T-cell (primary cell): ENCODE measurements around the gene MYEOV. TPM values are rescaled to one million over a fixed set of nuclear protein-coding genes. Genes with fewer than 3 reads are reported as not detected.

Experiments
- ATAC-seq, 4 experiments: fragments of 200-7000 bp in 3 of 4; fragments of 150-1000 bp in 1 of 4; cut with Tn5 transposase; replicated peaks in 1 of 4; 1 replicate in 3 of 4; 2 replicates in 1 of 4; pipeline ENCODE4 v1.10.0; 2021; ENCODE audit warnings: moderate library complexity in 3 of 4, mild to moderate bottlenecking in 2 of 4, moderate number of reproducible peaks in 1 of 4
- CTCF ChIA-PET, 2 donors: fragments of 300-600 bp; sonication (Branson Sonifier 250); formaldehyde crosslinking; loops; one replicate each; lab custom pipeline; 2022; ENCODE audit warnings: antibody characterized with exemption in 2 of 2; lab: Charles Lee
- POLR2A ChIA-PET, 2 donors: fragments of 300-600 bp; sonication (Branson Sonifier 250); formaldehyde crosslinking; loops; one replicate each; lab custom pipeline; 2022; ENCODE audit warnings: antibody characterized with exemption in 2 of 2; lab: Charles Lee
- DNase-seq, 35 experiments: peaks; one replicate each; pipeline versions ENCODE4 v3.0.0 to v3.0.0-alpha.2; 2013 to 2023
- H3K27ac ChIP-seq: one replicate; pipeline ENCODE4 v1.5.1; 2013; ENCODE audit warnings: low read length
- H3K27me3 ChIP-seq, 2 experiments: replicated peaks in 1 of 2; 1 replicate in 1 of 2; 2 replicates in 1 of 2; pipeline versions ENCODE4 v1.6.1 to v1.7.0; 2013; ENCODE audit warnings: low read length in 1 of 2, mixed read lengths in 1 of 2; ENCODE audit not compliant: control insufficient read depth in 2 of 2, insufficient read depth in 2 of 2; ENCODE audit errors: extremely low read depth in 1 of 2
- H3K36me3 ChIP-seq, 2 donors: 1 replicate in 1 of 2; 2 replicates in 1 of 2; pipeline versions ENCODE4 v1.6.1 to v1.7.0; 2013; ENCODE audit warnings: low read length in 1 of 2; ENCODE audit not compliant: control insufficient read depth in 2 of 2, insufficient read depth in 1 of 2; ENCODE audit errors: extremely low read depth in 1 of 2
- H3K4me1 ChIP-seq, 2 experiments: 1 replicate in 1 of 2; 2 replicates in 1 of 2; pipeline versions ENCODE4 v1.6.1 to v1.7.0; 2013; ENCODE audit warnings: low read length in 2 of 2, mixed read lengths in 1 of 2; ENCODE audit not compliant: insufficient read depth in 2 of 2, control insufficient read depth in 1 of 2; ENCODE audit errors: extremely low read depth in 1 of 2
- H3K4me3 ChIP-seq, 2 donors: 1 replicate in 1 of 2; 2 replicates in 1 of 2; pipeline versions ENCODE4 v1.5.1 to v1.7.0; 2013; ENCODE audit warnings: mild to moderate bottlenecking in 2 of 2, low read length in 1 of 2, moderate library complexity in 1 of 2; ENCODE audit not compliant: control insufficient read depth in 1 of 2; ENCODE audit errors: extremely low read depth in 1 of 2
- H3K9me3 ChIP-seq: 2 replicates; pipeline ENCODE4 v1.7.0; 2013
- H3K27ac Mint-ChIP-seq, 2 donors: one replicate each; pipeline ENCODE4 v1.8.0; 2020 to 2021; ENCODE audit warnings: mild to moderate bottlenecking in 2 of 2, mixed read lengths in 2 of 2
- H3K27me3 Mint-ChIP-seq, 2 donors: one replicate each; pipeline ENCODE4 v1.8.0; 2021 to 2022; ENCODE audit warnings: mixed read lengths in 2 of 2
- H3K36me3 Mint-ChIP-seq: one replicate; pipeline ENCODE4 v1.8.0; 2021; ENCODE audit warnings: mixed read lengths
- H3K4me1 Mint-ChIP-seq, 3 donors: one replicate each; pipeline ENCODE4 v1.8.0; 2020 to 2022; ENCODE audit warnings: mixed read lengths in 3 of 3, mild to moderate bottlenecking in 1 of 3
- H3K4me3 Mint-ChIP-seq, 3 donors: one replicate each; pipeline ENCODE4 v1.8.0; 2020 to 2022; ENCODE audit warnings: mild to moderate bottlenecking in 3 of 3, mixed read lengths in 3 of 3, moderate library complexity in 3 of 3
- H3K9me3 Mint-ChIP-seq, 3 donors: one replicate each; pipeline ENCODE4 v1.8.0; 2020 to 2022; ENCODE audit warnings: mixed read lengths in 3 of 3
- WGBS: methylation state at CpG from one replicate; pipeline ENCODE4 v1.1.5; 2013; ENCODE audit warnings: missing lambda C conversion rate; ENCODE audit not compliant: insufficient coverage; 5-methylcytosine and 5-hydroxymethylcytosine counted together
- total RNA-seq, 35 experiments: library from RNA in 6 of 35; stranded (reverse) in 6 of 35; fragments of 120-200 nt in 1 of 35; gene quantifications; one replicate each; pipeline versions ENCODE4 v1.2.1 to v1.2.4 and lab custom pipeline; 2013 to 2026

The MYEOV gene
- total RNA-seq, 5 donors from 2014 or later (not counting 1 experiment from before 2014, with no cell fraction given), result 0.22 to 0.98 (median 0.50) TPM; not detected in 2

DNA sequence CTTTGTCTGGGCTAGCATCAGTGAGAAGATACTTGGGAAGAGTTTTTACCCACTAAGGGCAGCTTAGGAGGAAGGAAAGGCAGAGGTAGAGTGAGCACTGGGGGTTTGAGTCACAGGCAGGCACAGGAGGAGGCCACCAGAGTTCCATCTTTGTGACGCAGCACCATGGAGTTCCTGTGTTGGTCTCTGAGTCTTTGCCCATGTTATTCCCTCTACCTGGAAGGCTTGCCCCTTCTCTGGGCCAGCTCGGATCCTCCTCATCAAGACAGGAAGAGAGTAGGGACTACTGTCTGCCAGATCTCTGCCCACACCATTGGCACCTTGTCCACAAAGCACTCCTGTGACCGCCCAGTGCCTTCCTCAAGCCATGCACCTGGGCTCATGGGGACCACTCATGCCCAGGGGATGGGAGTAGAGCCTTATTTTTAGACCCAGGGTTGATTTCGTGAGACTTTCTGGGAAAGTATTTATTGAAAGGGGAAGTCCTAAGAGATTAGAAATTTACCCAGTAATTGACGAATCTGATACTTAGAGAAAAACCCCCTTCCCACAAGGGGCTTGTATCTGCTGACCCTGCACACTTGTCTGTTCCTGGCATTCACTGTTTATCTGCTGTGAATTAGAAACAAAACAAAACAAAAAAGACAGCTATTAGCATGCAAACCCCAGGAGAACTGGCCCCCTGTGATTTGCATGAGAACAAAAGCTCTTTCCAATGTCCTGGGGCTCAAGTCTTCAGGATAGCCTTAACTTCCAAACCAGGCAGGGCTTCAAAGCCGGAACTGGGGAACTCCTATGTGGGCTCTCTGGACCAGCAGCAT, 35.9 kb upstream of the MYEOV start:
- POLR2A ChIA-PET, result no interaction called here
- no peak overlapping the region for H3K4me3 ChIP-seq
- Mint-ChIP-seq H3K27me3 (peaks cover 4 to 7% of the 10 kb centered on the region in 2 donors), H3K4me1 (no peaks in the 10 kb centered on the region), H3K27ac (no peak overlapping the region), H3K36me3 (no peaks in the 10 kb centered on the region), H3K4me3 (no peak overlapping the region), H3K9me3 (peaks cover 3 to 14% (median 12%) of the 10 kb centered on the region in 3 donors)
- H3K27ac ChIP-seq, result no peak overlapping the region
- H3K9me3 ChIP-seq, result no peaks in the 10 kb centered on the region
- H3K36me3 ChIP-seq, result no peaks in the 10 kb centered on the region
- no peak for DNase-seq
- CTCF ChIA-PET, result no interaction called here
- 71% methylated on average over 2 of the region's 6 CpGs for WGBS
- peaks cover 0 to 17% of the 10 kb centered on the region in 2 experiments for H3K27me3 ChIP-seq
- H3K4me1 ChIP-seq, result no peaks in the 10 kb centered on the region
- ATAC-seq, result no peak

DNA sequence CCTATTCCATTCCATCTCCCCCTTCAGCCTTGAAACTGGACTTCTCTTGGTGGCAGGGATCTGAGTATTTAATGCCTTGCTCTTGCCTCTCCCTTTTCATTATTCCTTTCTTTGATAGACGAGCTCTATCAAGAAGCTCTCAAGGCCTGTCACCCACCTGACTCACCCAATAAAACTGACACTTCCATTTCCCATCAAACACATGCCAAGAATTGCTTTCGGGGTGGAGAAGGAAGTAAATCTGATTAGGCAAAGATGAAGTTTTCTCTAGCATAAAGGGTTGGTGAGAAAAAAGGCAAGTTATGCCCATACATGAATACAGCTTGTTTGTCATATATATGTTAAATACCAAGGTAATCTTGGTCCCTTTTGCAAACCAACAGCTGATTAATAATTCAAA, 34.9 kb upstream of the MYEOV start:
- WGBS, result no CpG with 5 or more reads among the region's 2 CpGs
- no peak for ATAC-seq
- no peak overlapping the region for H3K27ac Mint-ChIP-seq
- ChIA-PET POLR2A (no interaction called here), CTCF (no interaction called here)
- H3K4me3 Mint-ChIP-seq, result no peak overlapping the region
- Histone ChIP-seq H3K36me3 (no peaks in the 10 kb centered on the region), H3K9me3 (no peaks in the 10 kb centered on the region), H3K27ac (no peak overlapping the region), H3K4me1 (no peaks in the 10 kb centered on the region), H3K27me3 (peaks cover 0 to 16% of the 10 kb centered on the region in 2 experiments), H3K4me3 (no peak overlapping the region)
- H3K4me1 Mint-ChIP-seq, result no peaks in the 10 kb centered on the region
- H3K36me3 Mint-ChIP-seq, result no peaks in the 10 kb centered on the region
- peaks cover 4 to 7% of the 10 kb centered on the region in 2 donors for H3K27me3 Mint-ChIP-seq
- H3K9me3 Mint-ChIP-seq, result peaks cover 3 to 10% (median 7%) of the 10 kb centered on the region in 3 donors
- DNase-seq, result no peak

DNA sequence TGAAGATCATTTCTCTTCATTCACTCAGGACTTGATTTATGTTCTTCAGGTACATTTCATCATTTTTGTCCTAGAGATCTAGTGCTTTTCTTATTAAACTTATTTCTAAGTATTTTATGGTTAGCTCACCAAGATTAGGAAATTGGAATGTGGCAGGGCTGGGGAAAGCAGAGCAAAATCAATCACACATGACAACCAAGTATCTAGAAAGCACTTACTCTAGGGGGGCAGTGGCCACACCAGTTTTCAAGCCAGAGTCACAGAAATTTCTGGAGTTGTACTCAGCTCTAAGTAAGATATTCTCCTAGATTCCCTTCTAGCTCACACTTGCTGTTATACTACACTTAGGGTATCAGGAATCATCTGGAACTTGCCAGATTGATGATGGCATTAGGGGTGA, 33.3 kb upstream of the MYEOV start:
- Histone ChIP-seq H3K9me3 (no peaks in the 10 kb centered on the region), H3K27me3 (peaks cover 0 to 18% of the 10 kb centered on the region in 2 experiments), H3K36me3 (no peaks in the 10 kb centered on the region), H3K4me3 (no peak overlapping the region), H3K4me1 (no peaks in the 10 kb centered on the region), H3K27ac (no peak overlapping the region)
- CTCF ChIA-PET, result no interaction called here
- H3K9me3 Mint-ChIP-seq, result peaks cover 3 to 10% (median 7%) of the 10 kb centered on the region in 3 donors
- ATAC-seq, result no peak
- DNase-seq, result no peak
- H3K4me1 Mint-ChIP-seq, result no peaks in the 10 kb centered on the region
- H3K27me3 Mint-ChIP-seq, result peaks cover 0 to 7% of the 10 kb centered on the region in 2 donors
- no peak overlapping the region for H3K4me3 Mint-ChIP-seq
- H3K36me3 Mint-ChIP-seq, result no peaks in the 10 kb centered on the region
- no peak overlapping the region for H3K27ac Mint-ChIP-seq
- POLR2A ChIA-PET, result no interaction called here

DNA sequence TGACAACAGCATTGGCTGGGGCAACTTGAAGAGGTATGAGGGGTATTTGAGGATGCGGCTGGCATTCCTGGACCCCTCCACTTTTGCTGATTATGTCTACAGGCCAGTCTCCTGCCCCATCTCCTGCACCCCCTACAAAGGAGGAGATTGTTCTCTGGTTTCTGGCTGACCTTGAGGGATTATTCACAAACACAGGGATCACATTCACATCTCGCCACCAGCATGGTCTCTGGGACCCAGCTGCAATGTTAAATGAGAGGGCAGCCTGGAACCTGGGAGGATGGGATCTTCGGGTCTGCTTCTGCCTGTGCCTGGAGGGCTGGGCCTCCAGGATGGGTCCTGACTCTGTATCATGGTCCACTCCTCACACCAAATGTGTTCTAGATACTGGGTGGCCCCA, 32.8 kb upstream of the MYEOV start:
- DNase-seq (no peak), ATAC-seq (no peak)
- H3K9me3 Mint-ChIP-seq, result peaks cover 3 to 7% (median 4%) of the 10 kb centered on the region in 3 donors
- POLR2A ChIA-PET, result no interaction called here
- Histone ChIP-seq H3K27me3 (peaks cover 0 to 17% of the 10 kb centered on the region in 2 experiments), H3K4me3 (no peak overlapping the region), H3K36me3 (no peaks in the 10 kb centered on the region), H3K4me1 (no peaks in the 10 kb centered on the region), H3K27ac (no peak overlapping the region), H3K9me3 (no peaks in the 10 kb centered on the region)
- H3K36me3 Mint-ChIP-seq, result no peaks in the 10 kb centered on the region
- WGBS, result 100% methylated on average over 1 of the region's 3 CpGs
- H3K4me1 Mint-ChIP-seq, result no peaks in the 10 kb centered on the region
- CTCF ChIA-PET, result no interaction called here
- no peak overlapping the region for H3K4me3 Mint-ChIP-seq
- H3K27ac Mint-ChIP-seq, result no peak overlapping the region
- peaks cover 0 to 7% of the 10 kb centered on the region in 2 donors for H3K27me3 Mint-ChIP-seq

DNA sequence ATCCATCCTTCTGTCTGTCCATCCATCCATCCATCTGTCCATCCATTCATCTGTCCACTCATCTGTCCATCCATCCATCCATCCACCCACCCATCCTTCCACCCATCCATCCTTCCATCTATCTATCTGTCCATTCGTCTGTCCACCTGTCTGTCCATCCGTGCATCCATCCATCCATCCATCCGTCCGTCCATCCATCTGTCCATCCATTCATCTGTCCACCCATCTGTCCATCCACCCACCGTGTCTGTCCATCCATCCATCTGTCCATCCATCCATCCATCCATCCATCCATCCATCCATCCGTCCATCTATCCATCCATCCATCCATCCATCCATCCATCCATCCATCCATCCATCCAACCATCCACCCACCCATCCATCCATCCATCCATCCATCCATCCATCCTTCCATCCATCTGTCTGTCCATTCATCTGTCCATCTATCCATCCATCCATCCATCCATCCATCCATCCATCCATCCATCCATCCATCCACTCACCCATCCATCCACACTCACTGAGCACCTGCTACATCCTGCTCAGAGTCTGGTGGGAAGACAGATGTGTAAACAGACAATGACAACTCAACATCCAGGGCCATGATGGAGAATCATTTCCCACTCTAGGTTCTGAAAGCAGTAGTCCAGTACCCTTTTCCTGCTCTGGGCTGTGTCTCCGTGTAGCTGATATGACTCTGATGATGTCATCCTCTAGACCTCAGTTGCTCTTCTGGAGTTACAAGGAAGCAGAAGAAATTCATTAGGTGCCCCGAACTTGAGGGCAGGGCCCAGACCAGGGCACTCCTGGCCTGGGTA, 30.8 kb upstream of the MYEOV start:
- Mint-ChIP-seq H3K4me1 (no peaks in the 10 kb centered on the region), H3K27me3 (peaks cover 0 to 2% of the 10 kb centered on the region in 2 donors), H3K36me3 (no peaks in the 10 kb centered on the region), H3K9me3 (peaks cover 3 to 6% (median 4%) of the 10 kb centered on the region in 3 donors), H3K27ac (no peak overlapping the region), H3K4me3 (no peak overlapping the region)
- Histone ChIP-seq H3K27me3 (peaks cover 0 to 26% of the 10 kb centered on the region in 2 experiments), H3K36me3 (no peaks in the 10 kb centered on the region), H3K4me3 (no peak overlapping the region), H3K4me1 (no peaks in the 10 kb centered on the region), H3K9me3 (no peaks in the 10 kb centered on the region), H3K27ac (no peak overlapping the region)
- ATAC-seq (no peak), DNase-seq (no peak)
- CTCF ChIA-PET, result no interaction called here
- POLR2A ChIA-PET, result no interaction called here
- 90% methylated on average over 7 of the region's 8 CpGs for WGBS

DNA sequence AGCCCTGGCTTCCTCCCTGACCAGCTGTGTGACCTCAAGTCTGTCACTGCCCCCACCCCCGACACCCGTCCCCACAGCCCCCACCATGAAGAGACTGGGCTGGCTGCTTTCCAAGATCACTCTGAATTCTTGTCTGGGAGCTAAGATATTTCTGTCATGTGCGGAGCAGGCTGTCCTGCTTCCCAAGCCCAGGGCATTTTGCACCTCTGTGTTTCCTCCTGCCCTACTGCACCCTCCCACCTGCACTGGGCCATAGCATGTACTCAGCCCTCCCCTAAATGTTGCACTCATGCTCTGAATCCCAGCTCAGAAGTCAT, 30.3 kb upstream of the MYEOV start:
- Mint-ChIP-seq H3K4me3 (no peak overlapping the region), H3K27ac (no peak overlapping the region), H3K36me3 (no peaks in the 10 kb centered on the region), H3K4me1 (no peaks in the 10 kb centered on the region), H3K27me3 (peaks cover 0 to 2% of the 10 kb centered on the region in 2 donors), H3K9me3 (peaks cover 3 to 6% (median 4%) of the 10 kb centered on the region in 3 donors)
- ATAC-seq, result no peak
- no peaks in the 10 kb centered on the region for H3K9me3 ChIP-seq
- H3K36me3 ChIP-seq, result no peaks in the 10 kb centered on the region
- H3K4me1 ChIP-seq, result no peaks in the 10 kb centered on the region
- POLR2A ChIA-PET, result no interaction called here
- H3K27ac ChIP-seq, result no peak overlapping the region
- no peak for DNase-seq
- H3K4me3 ChIP-seq, result no peak overlapping the region
- WGBS, result 61% methylated on average over 3 of the region's 3 CpGs
- peaks cover 0 to 26% of the 10 kb centered on the region in 2 experiments for H3K27me3 ChIP-seq
- CTCF ChIA-PET, result no interaction called here
